Keratinocyte (primary cell): ENCODE results near the gene MTM1. TPM values are rescaled to one million over a fixed set of nuclear protein-coding genes. Genes with fewer than 3 reads are reported as not detected.

ENCODE experiments used
- DNase-seq: peaks from one replicate; pipeline ENCODE4 v3.0.0-alpha.2; 2011; ENCODE audit warnings: low read depth, missing footprints, low spot score
- FAIRE-seq: peaks from 2 replicates; lab custom pipeline; 2011; peaks lifted over from hg19 to GRCh38; lab: Jason Lieb, UNC
- H2AFZ ChIP-seq: 2 replicates; pipeline ENCODE4 v1.6.0; 2012; ENCODE audit warnings: low read length, control low read depth, inconsistent platforms; ENCODE audit not compliant: control insufficient read depth
- H3K27ac ChIP-seq: 2 replicates; pipeline ENCODE4 v1.5.1; 2011; ENCODE audit warnings: low read length; ENCODE audit not compliant: control insufficient read depth, insufficient read depth
- H3K27me3 ChIP-seq: 3 replicates; pipeline ENCODE4 v1.6.0; 2011; ENCODE audit warnings: low read length; ENCODE audit not compliant: control insufficient read depth, insufficient read depth; ENCODE audit errors: extremely low read depth
- H3K36me3 ChIP-seq, 2 experiments: 2 replicates in 1 of 2; 3 replicates in 1 of 2; pipeline ENCODE4 v1.5.1; 2011; ENCODE audit warnings: low read length in 2 of 2, mild to moderate bottlenecking in 1 of 2; ENCODE audit not compliant: control insufficient read depth in 2 of 2, insufficient read depth in 2 of 2; ENCODE audit errors: extremely low read depth in 1 of 2
- H3K4me1 ChIP-seq: 3 replicates; pipeline ENCODE4 v1.5.1; 2011; ENCODE audit warnings: low read length; ENCODE audit not compliant: control insufficient read depth, insufficient read depth; ENCODE audit errors: extremely low read depth
- H3K4me2 ChIP-seq: 3 replicates; pipeline ENCODE4 v1.6.0; 2011; ENCODE audit warnings: low read depth, low read length; ENCODE audit not compliant: control insufficient read depth, insufficient read depth; ENCODE audit errors: extremely low read depth
- H3K4me3 ChIP-seq, 3 experiments: fragments of 200-600 bp in 1 of 3; sonication (generic) in 1 of 3; 2 replicates in 2 of 3; 3 replicates in 1 of 3; pipeline ENCODE4 v1.5.1; 2011 to 2016; ENCODE audit warnings: low read length in 3 of 3, mild to moderate bottlenecking in 3 of 3, control low read depth in 2 of 3, inconsistent platforms in 1 of 3, low read depth in 1 of 3, mixed read lengths in 1 of 3, mixed run types in 1 of 3, moderate library complexity in 1 of 3; ENCODE audit not compliant: control insufficient read depth in 2 of 3, insufficient read depth in 2 of 3; ENCODE audit errors: extremely low read depth in 1 of 3
- H3K79me2 ChIP-seq: 2 replicates; pipeline ENCODE4 v1.6.0; 2012; ENCODE audit warnings: low read length; ENCODE audit not compliant: control insufficient read depth, insufficient read depth
- H3K9ac ChIP-seq: 3 replicates; pipeline ENCODE4 v1.6.0; 2011; ENCODE audit warnings: low read length; ENCODE audit not compliant: control insufficient read depth, insufficient read depth; ENCODE audit errors: extremely low read depth
- H3K9me1 ChIP-seq: 3 replicates; pipeline ENCODE4 v1.6.0; 2011; ENCODE audit warnings: low read length; ENCODE audit not compliant: control insufficient read depth, insufficient read depth; ENCODE audit errors: extremely low read depth
- H3K9me3 ChIP-seq: 2 replicates; pipeline ENCODE4 v1.5.1; 2012; ENCODE audit warnings: low read depth, low read length; ENCODE audit not compliant: control insufficient read depth
- H4K20me1 ChIP-seq: 3 replicates; pipeline ENCODE4 v1.6.0; 2011; ENCODE audit warnings: low read length; ENCODE audit not compliant: control insufficient read depth, insufficient read depth; ENCODE audit errors: extremely low read depth
- CTCF ChIP-seq, 3 experiments: IDR thresholded peaks in 1 of 3; conservative IDR thresholded peaks in 1 of 3; optimal IDR thresholded peaks in 1 of 3; 2 replicates in 2 of 3; 3 replicates in 1 of 3; pipeline versions ENCODE3 to v1.5.1; 2011; ENCODE audit warnings: low read length in 3 of 3, mild to moderate bottlenecking in 3 of 3, moderate library complexity in 2 of 3, control low read depth in 1 of 3, inconsistent platforms in 1 of 3; ENCODE audit not compliant: insufficient read depth in 2 of 3; ENCODE audit errors: extremely low read depth in 1 of 3
- EZH2 ChIP-seq: IDR thresholded peaks from one replicate; pipeline ENCODE4 v1.6.1; 2012; ENCODE audit warnings: inconsistent platforms, mild to moderate bottlenecking, low read length, moderate library complexity
- dilution Hi-C: fragments of 300-500 bp; cut with MboI; formaldehyde crosslinking; loops from one replicate; pipeline ENCODE4 v1.7.0; 2020; ENCODE audit warnings: low sequenced_read_pairs; ENCODE audit not compliant: extremely low pct_ligation_motif_present
- polyA plus RNA-seq, 5 experiments: library from polyadenylated mRNA; depleted of rRNA in 3 of 5; stranded (reverse) in 3 of 5; stranded (forward) in 1 of 5; unstranded in 1 of 5; fragments of >200 nt; gene quantifications; 1 replicate in 1 of 5; 2 replicates in 3 of 5; 3 replicates in 1 of 5; pipeline versions ENCODE4 v1.2.1 to v1.2.3, GENCODE V29; 2011 to 2012; ENCODE audit warnings: missing spikeins in 2 of 5, low read depth in 1 of 5, low replicate concordance in 1 of 5

MTM1 gene
- polyA plus RNA-seq, 1 donor (not counting 4 experiments of a cell fraction or from before 2014, with no cell fraction given): 13.9 TPM

- Histone ChIP-seq H4K20me1 (no peaks in the 10 kb centered on the region), H3K36me3 (no peaks in the 10 kb centered on the region), H3K27me3 (no peaks in the 10 kb centered on the region), H3K27ac (peak overlapping the region; percentile 22), H3K9ac (no peak overlapping the region), H3K9me3 (no peaks in the 10 kb centered on the region), H3K9me1 (no peaks in the 10 kb centered on the region), H2AFZ (no peak overlapping the region), H3K4me2 (no peak overlapping the region), H3K4me1 (no peaks in the 10 kb centered on the region), H3K79me2 (peaks cover 15% of the 10 kb centered on the region), H3K4me3 (no peak overlapping the region)
- dilution Hi-C loops: no loop called here
- TF ChIP-seq CTCF (optimal IDR thresholded peaks at IDR 0.05 in 1 of 3, IDR thresholded peaks at IDR 0.05 in 1 of 3, conservative IDR thresholded peaks at IDR 0.05 in 1 of 3; ENCODE audit: extremely low read depth in 1 of 3, insufficient read depth in 2 of 3, low read length in 3 of 3) (no peak), EZH2 (no peak)
- DNase-seq (no peak), FAIRE-seq (no peak)
Observed at GRCh38 chrX:150703695-150703974, 135.2 kb downstream of the MTM1 start.

- H3K79me2 ChIP-seq: peaks cover 12% of the 10 kb centered on the region
- no peaks in the 10 kb centered on the region for H3K4me1 ChIP-seq
- H3K27ac ChIP-seq: peak overlapping the region; percentile 39
- no peaks in the 10 kb centered on the region for H3K9me3 ChIP-seq
- FAIRE-seq: no peak
- no peak overlapping the region for H3K9ac ChIP-seq
- no peak overlapping the region for H3K4me3 ChIP-seq
- no peaks in the 10 kb centered on the region for H3K9me1 ChIP-seq
- H4K20me1 ChIP-seq: no peaks in the 10 kb centered on the region
- peaks cover 0 to 5% of the 10 kb centered on the region in 2 experiments for H3K36me3 ChIP-seq
- TF ChIP-seq EZH2: no peak
- no peaks in the 10 kb centered on the region for H3K27me3 ChIP-seq
- no peak for DNase-seq
- dilution Hi-C loops: no loop called here
- no peak overlapping the region for H3K4me2 ChIP-seq
- H2AFZ ChIP-seq: no peak overlapping the region
Observed at GRCh38 chrX:150704030-150704613, 135.7 kb downstream of the MTM1 start.

- H3K79me2 ChIP-seq: peaks cover 2% of the 10 kb centered on the region
- no peaks in the 10 kb centered on the region for H3K9me3 ChIP-seq
- DNase-seq: no peak
- no peaks in the 10 kb centered on the region for H4K20me1 ChIP-seq
- no peak overlapping the region for H3K4me2 ChIP-seq
- peaks cover 0 to 5% of the 10 kb centered on the region in 2 experiments for H3K36me3 ChIP-seq
- H3K4me1 ChIP-seq: no peaks in the 10 kb centered on the region
- FAIRE-seq: no peak
- no peak overlapping the region for H2AFZ ChIP-seq
- no peak overlapping the region for H3K9ac ChIP-seq
- H3K27me3 ChIP-seq: no peaks in the 10 kb centered on the region
- dilution Hi-C loops: no loop called here
- no peak for TF ChIP-seq CTCF (optimal IDR thresholded peaks at IDR 0.05 in 1 of 3, IDR thresholded peaks at IDR 0.05 in 1 of 3, conservative IDR thresholded peaks at IDR 0.05 in 1 of 3; ENCODE audit: extremely low read depth in 1 of 3, insufficient read depth in 2 of 3, low read length in 3 of 3)
- no peak for TF ChIP-seq EZH2
- no peak overlapping the region for H3K4me3 ChIP-seq
- H3K27ac ChIP-seq: no peak overlapping the region
- H3K9me1 ChIP-seq: no peaks in the 10 kb centered on the region
Observed at GRCh38 chrX:150712619-150713018, 144.2 kb downstream of the MTM1 start.
